Measurements from ENCODE around the gene ENOSF1. TPM values are rescaled to one million over a fixed set of nuclear protein-coding genes. Genes with fewer than 3 reads are reported as not detected.

ENOSF1 gene
- total RNA-seq, 1 experiment from 2014 or later: 48.7 TPM

DNA sequence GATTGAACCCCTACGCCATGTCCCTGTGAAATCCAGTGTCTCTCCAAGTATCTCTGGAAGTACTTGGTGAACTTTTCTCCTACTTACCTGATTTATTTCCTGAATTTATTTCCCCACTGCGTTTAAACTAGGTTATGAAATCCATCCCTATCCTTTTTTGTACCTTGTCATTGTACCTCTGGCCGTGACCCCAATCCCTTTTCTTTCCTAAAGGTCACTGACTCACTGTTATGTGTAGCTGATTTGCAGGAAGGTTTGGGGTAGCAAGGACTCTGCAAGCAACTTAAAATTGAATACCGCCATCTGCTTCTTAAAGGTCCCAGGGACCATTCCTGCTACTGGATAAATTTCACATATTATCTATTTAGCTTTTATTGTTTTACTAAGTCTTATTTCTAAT is 4.6 kb upstream of the ENOSF1 start:
- no TSS peak for BruUV-seq (replicated peaks)
- TF ChIP-seq, protein P1, sequence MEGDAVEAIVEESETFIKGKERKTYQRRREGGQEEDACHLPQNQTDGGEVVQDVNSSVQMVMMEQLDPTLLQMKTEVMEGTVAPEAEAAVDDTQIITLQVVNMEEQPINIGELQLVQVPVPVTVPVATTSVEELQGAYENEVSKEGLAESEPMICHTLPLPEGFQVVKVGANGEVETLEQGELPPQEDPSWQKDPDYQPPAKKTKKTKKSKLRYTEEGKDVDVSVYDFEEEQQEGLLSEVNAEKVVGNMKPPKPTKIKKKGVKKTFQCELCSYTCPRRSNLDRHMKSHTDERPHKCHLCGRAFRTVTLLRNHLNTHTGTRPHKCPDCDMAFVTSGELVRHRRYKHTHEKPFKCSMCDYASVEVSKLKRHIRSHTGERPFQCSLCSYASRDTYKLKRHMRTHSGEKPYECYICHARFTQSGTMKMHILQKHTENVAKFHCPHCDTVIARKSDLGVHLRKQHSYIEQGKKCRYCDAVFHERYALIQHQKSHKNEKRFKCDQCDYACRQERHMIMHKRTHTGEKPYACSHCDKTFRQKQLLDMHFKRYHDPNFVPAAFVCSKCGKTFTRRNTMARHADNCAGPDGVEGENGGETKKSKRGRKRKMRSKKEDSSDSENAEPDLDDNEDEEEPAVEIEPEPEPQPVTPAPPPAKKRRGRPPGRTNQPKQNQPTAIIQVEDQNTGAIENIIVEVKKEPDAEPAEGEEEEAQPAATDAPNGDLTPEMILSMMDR (conservative IDR thresholded peaks at IDR 0.05): no peak
- no peak for TF ChIP-seq EZH2 (IDR thresholded peaks at IDR 0.05; ENCODE audit: low read depth)
- Histone ChIP-seq H3K27me3 (ENCODE audit: insufficient read depth, low read depth) (no peaks in the 10 kb centered on the region), H3F3A (ENCODE audit: insufficient read depth, low read depth) (0 out of 2 replicates have a peak, but pooled peaks cover 7% of the 10 kb centered on the region), H3K9me2 (ENCODE audit: insufficient read depth) (no peaks in the 10 kb centered on the region; the same call in 1 of the 2 replicates), H3K36me3 (ENCODE audit: low read depth) (no peaks in the 10 kb centered on the region), H2AFZ (no peak overlapping the region), H3K4me2 (no peak overlapping the region), H3K4me1 (replicated peaks; ENCODE audit: insufficient read depth) (no peaks in the 10 kb centered on the region), H4K20me1 (ENCODE audit: insufficient read depth) (no peaks in the 10 kb centered on the region), H3K4me3 (no peak overlapping the region), H3K9me3 (ENCODE audit: insufficient read depth, low read depth) (no peaks in the 10 kb centered on the region), H3K79me2 (ENCODE audit: low read depth) (peaks cover 1% of the 10 kb centered on the region), H3K27ac (no peak overlapping the region)
- ChIA-PET CTCF (interaction anchor here (0.7 kb wide), 3 partner anchors 10 to 76 kb away, joined by 3 to 5 read pairs (median 3); no protein-coding TSS in a partner anchor), POLR2A (ENCODE audit: unreplicated experiment) (no interaction called here)
- intact Hi-C loops (cut with micrococcal nuclease; ENCODE audit: unreplicated experiment): loop anchor here (10.0 kb wide), 2 partner anchors 92 to 118 kb away; no protein-coding TSS in a partner anchor
- no peak for DNase-seq

DNA sequence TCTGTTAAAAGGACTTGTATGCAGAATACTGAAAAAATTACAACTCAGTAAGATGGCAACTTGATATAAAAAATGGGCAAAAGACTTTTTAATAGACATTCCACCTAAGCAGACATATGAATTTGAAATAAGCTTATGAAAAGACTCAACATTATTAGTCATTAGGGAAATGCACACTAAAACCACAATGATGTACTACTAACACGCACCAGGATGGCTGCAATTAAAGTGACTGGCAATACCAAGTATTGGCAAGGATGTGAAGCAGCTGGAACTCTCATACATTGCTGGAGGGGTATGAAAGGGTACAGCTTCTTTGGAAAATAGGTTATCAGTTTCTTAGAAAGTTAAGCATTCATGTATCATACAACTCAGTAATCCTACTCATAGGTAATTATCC is 3.2 kb upstream of the ENOSF1 start:
- ChIA-PET POLR2A (ENCODE audit: unreplicated experiment) (no interaction called here), CTCF (no interaction called here)
- H3K27me3 ChIP-seq (ENCODE audit: insufficient read depth, low read depth): no peaks in the 10 kb centered on the region
- H4K20me1 ChIP-seq (ENCODE audit: insufficient read depth): no peaks in the 10 kb centered on the region
- no peaks in the 10 kb centered on the region; the same call in 1 of the 2 replicates for H3K9me2 ChIP-seq (ENCODE audit: insufficient read depth)
- TF ChIP-seq, protein P1 (conservative IDR thresholded peaks at IDR 0.05): no peak
- TF ChIP-seq EZH2 (IDR thresholded peaks at IDR 0.05; ENCODE audit: low read depth): no peak
- no peaks in the 10 kb centered on the region for H3K9me3 ChIP-seq (ENCODE audit: insufficient read depth, low read depth)
- no peak overlapping the region for H3K4me3 ChIP-seq
- H3K36me3 ChIP-seq (ENCODE audit: low read depth): no peaks in the 10 kb centered on the region
- 0 out of 2 replicates have a peak, but pooled peaks cover 7% of the 10 kb centered on the region for H3F3A ChIP-seq (ENCODE audit: insufficient read depth, low read depth)
- no TSS peak for BruUV-seq (replicated peaks)
- no peak overlapping the region for H3K4me2 ChIP-seq
- no peak for DNase-seq
- H3K4me1 ChIP-seq (replicated peaks; ENCODE audit: insufficient read depth): peaks cover 8% of the 10 kb centered on the region; the same call in 1 of the 2 replicates
- H3K27ac ChIP-seq: no peak overlapping the region
- H3K79me2 ChIP-seq (ENCODE audit: low read depth): peaks cover 14% of the 10 kb centered on the region
- intact Hi-C loops (cut with micrococcal nuclease; ENCODE audit: unreplicated experiment): loop anchor here (10.0 kb wide), 2 partner anchors 91 to 119 kb away; no protein-coding TSS in a partner anchor
- H2AFZ ChIP-seq: no peak overlapping the region

DNA sequence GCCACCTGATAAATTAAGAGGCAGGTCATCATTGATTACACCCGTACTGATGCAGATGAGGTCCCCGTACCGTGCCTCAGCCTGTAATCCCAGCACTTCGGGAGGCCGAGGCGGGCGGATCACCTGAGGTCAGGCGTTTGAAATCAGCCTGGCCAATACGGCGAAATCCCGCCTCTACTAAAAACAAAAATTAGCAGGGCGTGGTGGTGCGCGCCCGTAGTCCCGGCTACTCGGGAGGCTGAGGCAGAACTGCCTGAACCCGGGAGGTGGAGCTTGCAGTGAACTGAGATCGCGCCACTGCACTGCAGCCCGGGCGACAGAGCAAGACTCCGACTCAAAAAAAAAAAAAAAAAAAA is 683 bp upstream of the ENOSF1 start:
- DNase-seq: no peak
- ChIA-PET CTCF (interaction anchor here (0.6 to 1.6 kb wide), 5 partner anchors 10 to 148 kb away, joined by 3 to 12 read pairs (median 3); no protein-coding TSS in a partner anchor), POLR2A (ENCODE audit: unreplicated experiment) (interaction anchor here (0.6 to 0.8 kb wide), 2 partner anchors 55 to 1862 kb away, joined by 5 to 8 read pairs; partner anchors contain the start of gene TYMS)
- Histone ChIP-seq H3K36me3 (ENCODE audit: low read depth) (no peaks in the 10 kb centered on the region; the same call in 1 of the 2 replicates), H3K79me2 (ENCODE audit: low read depth) (peaks cover 36% of the 10 kb centered on the region), H2AFZ (peak overlapping the region; percentile 87), H3F3A (ENCODE audit: insufficient read depth, low read depth) (0 out of 2 replicates have a peak, but pooled peaks cover 7% of the 10 kb centered on the region), H3K27me3 (ENCODE audit: insufficient read depth, low read depth) (no peaks in the 10 kb centered on the region), H3K4me3 (peak overlapping the region; percentile 92), H3K4me2 (peak overlapping the region; percentile 67), H3K9me3 (ENCODE audit: insufficient read depth, low read depth) (no peaks in the 10 kb centered on the region), H3K9me2 (ENCODE audit: insufficient read depth) (no peaks in the 10 kb centered on the region), H3K27ac (no peak overlapping the region), H4K20me1 (ENCODE audit: insufficient read depth) (no peaks in the 10 kb centered on the region; the same call in 1 of the 2 replicates), H3K4me1 (replicated peaks; ENCODE audit: insufficient read depth) (peaks cover 8% of the 10 kb centered on the region; the same call in 1 of the 2 replicates)
- intact Hi-C loops (cut with micrococcal nuclease; ENCODE audit: unreplicated experiment): loop anchor here (10.0 kb wide), 2 partner anchors 88 to 122 kb away; no protein-coding TSS in a partner anchor
- TF ChIP-seq EZH2 (IDR thresholded peaks at IDR 0.05; ENCODE audit: low read depth): no peak
- TF ChIP-seq, protein P1 (conservative IDR thresholded peaks at IDR 0.05): no peak
- TSS peak; percentile 90 for BruUV-seq (replicated peaks)
